Umbilical cord (tissue), 2 donors: Measurements from ENCODE around the gene LRRC47. TPM values are rescaled to one million over a fixed set of nuclear protein-coding genes. Genes with fewer than 3 reads are reported as not detected.
"Not testable (repeated sequence)": the region's sequence is repeated elsewhere in the genome, so short reads cannot be mapped to it uniquely, and the experiment has no call there.

Experiments
- DNase-seq: peaks from one replicate; pipeline ENCODE4 v3.0.0-alpha.2; 2015; ENCODE audit warnings: low spot score
- total RNA-seq: library from RNA; depleted of rRNA; stranded (reverse); fragments of >200 nt; gene quantifications from one replicate; pipeline ENCODE4 v1.2.3, GENCODE V29; 2014; ENCODE audit warnings: low replicate concordance; ENCODE audit not compliant: insufficient read depth

Gene LRRC47
- total RNA-seq, 1 donor from 2014 or later = 18.5 TPM

DNA sequence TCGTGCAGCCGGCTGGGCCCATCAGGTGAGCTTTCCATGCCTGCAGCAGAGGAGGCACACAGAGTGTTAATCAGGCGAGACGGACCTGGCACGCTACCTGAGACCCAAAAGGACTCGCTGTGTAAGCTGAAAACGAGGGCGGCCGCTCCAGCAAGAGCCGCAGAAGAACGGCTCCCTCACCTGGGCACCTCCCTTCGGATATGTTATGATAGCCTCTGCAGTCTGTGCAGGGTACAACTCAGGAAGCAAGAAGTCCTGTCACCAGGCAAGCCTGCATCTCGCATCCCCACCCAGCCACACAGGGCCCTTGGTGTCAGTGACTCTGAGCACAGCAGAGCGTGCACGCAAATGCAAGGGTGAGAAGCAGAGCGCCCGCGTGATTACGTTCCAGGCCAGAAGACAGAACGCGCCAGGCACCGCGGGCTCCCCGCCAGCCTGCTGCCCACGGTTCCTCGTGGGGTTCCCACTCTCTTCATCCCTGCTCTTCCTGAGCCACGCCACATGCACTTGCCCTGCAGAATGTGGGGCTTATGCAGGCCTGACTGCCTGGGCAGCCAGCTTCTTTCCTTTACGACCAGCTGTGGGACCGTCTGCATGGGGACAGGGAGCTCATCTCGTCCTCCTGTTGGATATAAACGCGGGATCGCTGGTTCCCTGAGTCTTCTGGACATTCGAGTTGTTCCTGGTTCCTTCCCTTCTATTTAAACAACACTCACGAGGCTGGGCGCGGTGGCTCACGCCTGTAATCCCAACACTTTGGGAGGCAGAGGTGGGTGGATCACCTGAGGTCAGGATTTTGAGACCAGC lies 20.2 kb upstream of the LRRC47 start:
- no peak for DNase-seq

GRCh38 chr1:3814771-3815561 lies 18.7 kb upstream of the LRRC47 start:
- DNase-seq = no peak

DNA sequence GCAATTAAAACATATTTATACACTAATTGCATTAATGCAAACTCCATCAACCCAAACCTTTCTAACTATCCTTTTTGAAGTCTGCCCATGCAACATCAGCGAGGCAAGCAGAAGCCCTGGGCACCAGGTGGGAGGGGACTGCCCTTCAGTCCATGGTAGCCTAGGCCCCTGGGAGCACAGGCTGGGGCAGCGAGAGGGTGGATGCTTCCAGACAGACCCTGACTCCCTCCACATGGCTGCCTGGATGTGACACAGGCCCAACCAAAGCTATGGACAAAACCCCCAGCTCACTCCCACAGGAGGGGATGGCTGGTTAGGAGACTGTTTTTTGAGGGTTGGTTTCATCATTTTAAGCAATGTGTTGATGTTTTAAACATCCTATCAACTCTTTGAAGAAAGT lies 17.8 kb upstream of the LRRC47 start:
- no peak for DNase-seq

DNA sequence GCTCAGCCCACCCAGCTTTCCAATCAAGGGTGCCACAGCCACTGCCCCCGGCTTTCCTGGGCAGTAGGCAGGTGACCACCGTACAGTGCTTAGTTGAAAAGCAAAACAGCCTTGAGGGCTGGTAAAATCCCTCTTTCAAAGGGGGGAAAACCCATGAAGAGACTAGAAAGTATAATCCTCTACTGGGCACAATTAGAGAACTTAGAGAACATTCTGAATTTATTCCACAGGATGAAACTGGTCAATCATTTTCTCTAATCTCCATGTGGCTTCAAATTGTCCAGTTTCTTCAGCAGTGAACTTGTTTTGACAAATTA lies 15.3 kb upstream of the LRRC47 start:
- no peak for DNase-seq

DNA sequence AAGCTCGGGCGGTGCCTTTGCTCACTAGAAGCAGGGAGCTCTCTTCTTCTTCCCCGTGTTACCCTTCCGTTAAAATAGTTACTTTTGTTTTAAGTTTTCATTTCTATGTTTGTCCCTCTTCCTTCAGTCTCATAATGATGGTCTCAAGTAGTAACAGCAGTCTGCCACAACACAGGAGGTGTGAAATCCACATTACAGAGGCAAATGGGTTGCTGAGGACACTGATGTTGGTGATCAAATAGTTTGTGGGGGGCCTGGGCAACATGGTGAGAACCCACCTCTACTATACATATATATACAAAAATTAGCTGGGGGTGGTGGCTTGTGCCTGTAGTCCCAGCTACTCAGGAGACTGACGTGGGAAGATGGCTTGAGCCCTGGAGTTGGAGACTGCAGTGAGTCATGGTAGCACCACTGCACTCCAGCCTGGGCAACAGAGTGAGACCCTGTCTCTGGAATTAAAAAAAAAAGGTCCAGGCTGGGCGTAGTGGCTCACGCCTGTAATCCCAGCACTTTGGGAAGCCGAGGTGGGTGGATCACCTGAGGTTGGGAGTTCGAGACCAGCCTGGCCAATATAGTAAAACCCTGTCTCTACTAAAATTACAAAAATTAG lies 14.0 kb upstream of the LRRC47 start:
- not testable (repeated sequence) for DNase-seq

DNA sequence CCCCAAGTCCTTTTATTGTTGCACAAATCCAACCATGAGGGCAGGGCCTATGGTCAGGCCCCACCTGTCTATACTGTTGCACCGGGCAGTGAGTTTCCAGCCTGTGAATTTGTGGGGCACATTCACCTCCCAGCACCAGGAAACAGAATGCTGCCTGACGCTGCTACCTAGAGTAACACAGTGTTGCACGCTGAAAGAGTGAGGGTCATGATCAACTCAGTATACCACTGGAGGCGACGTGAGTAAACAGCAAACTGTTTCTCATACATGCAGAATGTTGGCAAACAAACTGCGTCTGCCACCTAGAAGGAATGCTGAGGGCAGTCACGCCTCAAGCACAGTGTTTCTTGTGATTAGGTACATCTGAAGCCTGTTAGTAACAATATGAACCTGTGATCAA lies 13.4 kb upstream of the LRRC47 start:
- no peak for DNase-seq

- no peak for DNase-seq
Measured at GRCh38 chr1:3807769-3808168, 11.5 kb upstream of the LRRC47 start.

GRCh38 chr1:3805038-3805437 lies 8.7 kb upstream of the LRRC47 start:
- DNase-seq = no peak

DNA sequence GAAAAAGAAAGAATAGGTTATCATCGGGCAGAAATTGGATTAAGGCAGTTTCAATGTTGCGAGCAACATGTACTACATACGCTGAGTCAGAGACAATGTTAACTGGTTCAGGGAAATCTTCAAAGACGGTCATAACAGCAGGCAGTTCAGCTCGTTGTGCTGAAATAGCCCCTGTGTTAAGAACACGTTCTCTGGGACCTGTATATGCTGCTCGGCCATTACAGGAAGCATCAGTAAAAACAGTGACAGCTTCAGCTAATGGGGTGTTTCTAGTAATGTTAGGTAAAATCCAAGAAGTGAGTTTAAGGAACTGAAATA lies 8.3 kb upstream of the LRRC47 start:
- not testable (repeated sequence) for DNase-seq

DNA sequence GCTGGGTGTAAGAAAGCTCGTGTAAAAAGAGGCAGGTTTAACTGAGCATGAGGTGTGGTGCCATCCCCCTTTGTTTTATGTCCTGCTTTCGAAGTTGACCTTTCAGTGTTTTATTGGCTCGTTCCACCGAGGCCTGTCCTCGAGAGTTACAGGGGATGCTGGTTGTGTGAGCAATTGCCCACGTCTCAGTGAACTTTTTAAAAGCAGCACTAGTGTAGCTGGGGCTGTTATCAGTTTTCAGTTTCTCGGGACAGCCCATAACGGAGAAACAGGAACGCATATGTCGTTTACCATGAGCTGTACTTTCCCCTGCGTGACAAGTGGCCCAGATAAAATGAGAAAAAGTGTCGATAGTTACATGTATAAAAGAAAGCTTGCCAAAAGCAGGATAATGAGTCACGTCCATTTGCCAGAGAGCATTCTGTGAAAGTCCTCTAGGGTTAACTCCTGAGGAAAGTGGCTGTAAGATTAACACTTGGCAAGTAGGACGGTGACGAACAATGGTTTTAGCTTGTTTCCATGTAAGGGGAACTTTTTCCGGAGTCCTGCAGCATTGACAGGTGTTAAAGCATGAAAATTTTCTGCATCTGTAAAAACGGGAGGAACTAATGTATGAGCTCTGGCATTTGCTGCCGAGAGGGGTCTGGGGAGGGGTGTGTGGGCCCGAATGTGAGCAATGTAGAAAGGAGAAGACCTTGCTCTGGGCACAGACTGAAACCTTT lies 7.8 kb upstream of the LRRC47 start:
- DNase-seq = no peak

DNA sequence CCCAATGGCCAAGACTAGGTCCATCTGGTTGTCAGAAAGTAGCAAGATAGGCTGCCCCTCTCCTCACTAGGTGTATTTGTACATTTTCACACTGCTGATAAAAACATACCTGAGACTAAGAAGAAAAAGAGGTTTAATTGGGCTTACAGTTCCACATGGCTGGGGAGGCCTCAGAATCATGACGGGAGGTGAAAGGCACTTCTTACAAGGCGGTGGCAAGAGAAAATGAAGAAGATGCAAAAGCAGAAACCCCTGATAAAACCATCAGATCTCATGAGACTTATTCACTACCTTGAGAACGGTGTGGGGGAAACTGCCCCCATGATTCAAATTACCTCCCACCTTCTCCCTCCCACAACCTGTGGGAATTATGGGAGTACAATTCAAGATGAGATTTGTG lies 4.5 kb upstream of the LRRC47 start:
- DNase-seq = not testable (repeated sequence)

DNA sequence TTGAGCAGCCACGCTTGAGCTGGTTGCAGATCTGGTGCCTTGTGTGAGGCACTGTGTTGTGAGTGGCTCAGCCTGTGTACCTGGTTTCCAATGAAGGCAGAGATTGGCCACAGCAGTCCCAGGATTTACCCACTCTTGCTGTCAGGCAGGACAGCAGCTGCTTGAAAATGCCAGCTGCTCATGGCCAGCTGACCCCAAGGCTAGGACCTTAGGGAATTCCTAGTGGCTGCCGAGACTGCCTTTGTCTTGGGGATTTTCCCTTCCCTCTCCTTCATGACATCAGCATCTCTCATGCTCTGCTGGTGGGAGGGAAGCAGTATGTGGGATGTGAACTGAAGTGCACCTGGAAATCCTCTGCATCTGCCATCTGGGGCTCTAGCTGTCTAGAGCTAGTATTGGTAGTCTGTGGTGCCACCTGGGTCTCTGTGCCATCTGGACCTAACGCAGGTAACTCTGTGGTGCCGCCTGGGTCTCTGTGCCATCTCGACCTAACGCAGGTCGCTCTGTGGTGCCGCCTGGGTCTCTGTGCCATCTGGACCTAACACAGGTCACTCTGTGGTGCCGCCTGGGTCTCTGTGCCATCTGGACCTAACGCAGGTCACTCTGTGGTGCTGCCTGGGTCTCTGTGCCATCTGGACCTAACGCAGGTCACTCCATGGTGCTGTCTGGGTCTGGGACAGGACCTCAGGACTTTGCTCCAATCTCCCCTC lies 3.8 kb upstream of the LRRC47 start:
- no peak for DNase-seq

GRCh38 chr1:3795453-3796214 lies 664 bp downstream of the LRRC47 start:
- DNase-seq = no peak

GRCh38 chr1:3790952-3791351 lies 5.3 kb downstream of the LRRC47 start:
- no peak for DNase-seq

DNA sequence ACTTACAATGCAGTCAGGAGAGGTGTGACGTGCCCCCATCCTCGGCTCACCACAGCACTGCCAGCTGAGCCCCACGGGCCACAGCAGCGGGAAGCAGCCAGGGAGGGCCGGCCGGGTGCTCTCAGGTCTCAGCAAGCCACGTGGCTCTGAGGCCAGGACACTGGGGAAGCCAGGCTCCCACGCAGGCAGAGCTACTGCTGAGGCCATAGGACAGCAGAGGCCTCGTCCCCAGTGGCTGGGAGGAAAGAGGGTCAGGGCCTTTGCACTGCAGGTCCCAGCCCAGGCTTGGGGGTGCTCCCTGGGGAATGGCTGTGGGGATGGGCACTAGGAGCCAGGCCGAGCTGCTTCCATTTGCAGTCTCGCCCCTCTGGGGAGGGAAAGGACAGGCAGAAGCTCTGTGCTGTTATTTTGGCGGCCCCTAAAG lies 5.8 kb downstream of the LRRC47 start:
- DNase-seq = no peak

DNA sequence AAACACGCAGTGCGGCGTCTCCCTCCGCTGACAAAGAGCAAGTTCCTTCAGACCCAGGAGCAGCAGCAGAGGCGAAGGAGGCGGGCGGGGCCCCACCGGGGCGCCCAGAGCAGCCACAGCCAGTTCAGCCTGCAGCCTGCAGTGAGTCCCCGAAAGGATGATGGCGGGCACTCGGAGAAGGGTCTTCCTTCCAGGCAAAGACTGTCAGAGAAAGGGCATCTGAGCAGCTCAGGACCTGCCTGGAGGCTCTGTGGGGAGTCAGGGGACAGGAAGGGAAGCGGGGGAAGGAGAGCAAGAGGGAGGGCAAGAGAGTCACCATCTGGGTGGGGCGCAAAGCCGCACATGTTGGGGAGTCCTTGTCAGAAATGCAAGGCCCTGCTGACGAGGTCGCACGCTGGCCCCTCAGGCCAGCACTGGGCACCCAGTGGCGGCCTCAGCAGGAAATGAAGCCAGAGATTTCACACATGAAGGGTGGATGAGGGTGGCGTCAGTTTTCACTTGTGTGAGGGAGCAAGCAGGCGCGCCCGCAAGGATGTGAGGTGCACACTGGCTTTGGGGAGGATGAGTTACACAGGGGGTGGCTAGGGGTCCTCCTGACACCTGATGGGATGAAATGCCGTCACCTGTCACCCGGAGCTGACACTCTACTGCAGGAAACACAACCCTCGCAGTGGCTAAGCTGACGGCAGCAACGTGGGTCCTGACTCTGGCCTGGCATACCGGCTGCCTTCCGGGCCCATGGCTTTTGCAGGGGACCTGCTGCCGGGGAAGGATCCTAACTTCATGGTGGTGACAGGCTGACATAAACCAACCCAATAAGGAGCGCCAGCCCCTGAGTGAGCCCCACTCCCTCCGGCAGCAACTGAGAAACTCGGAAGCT lies 6.6 kb downstream of the LRRC47 start:
- no peak for DNase-seq

DNA sequence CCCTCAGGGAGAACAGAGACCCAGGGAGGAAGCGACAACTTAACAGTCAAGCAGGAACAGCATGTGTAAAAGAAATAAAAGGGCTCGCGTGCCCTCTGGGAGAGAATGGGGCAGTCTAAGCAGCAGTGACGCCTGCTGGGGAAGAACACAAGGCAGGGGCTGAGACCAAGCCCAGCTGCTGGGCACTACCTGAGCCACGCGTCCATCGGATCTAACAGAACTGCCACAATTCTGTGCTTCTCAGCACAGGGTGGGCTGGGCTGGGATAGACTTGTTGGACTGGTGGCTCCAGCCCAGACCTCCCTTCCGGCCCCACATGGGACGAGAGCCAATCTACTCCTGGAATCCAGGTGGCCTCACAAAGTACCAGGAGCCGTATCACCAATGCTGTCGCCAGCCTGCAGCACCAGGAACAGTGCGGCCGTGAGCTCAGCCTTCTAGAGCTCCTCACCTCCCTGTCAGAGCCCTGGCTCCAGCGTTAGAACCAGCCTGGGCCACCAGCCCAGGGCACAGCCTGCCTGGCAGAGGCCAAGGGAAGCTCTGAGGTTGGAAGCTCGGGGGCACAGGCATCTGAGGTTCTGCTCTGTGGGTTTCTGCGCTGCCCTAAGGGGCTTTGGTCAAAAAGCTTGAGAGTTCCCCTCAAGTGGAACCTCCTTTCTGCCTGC lies 7.4 kb downstream of the LRRC47 start:
- DNase-seq = no peak

DNA sequence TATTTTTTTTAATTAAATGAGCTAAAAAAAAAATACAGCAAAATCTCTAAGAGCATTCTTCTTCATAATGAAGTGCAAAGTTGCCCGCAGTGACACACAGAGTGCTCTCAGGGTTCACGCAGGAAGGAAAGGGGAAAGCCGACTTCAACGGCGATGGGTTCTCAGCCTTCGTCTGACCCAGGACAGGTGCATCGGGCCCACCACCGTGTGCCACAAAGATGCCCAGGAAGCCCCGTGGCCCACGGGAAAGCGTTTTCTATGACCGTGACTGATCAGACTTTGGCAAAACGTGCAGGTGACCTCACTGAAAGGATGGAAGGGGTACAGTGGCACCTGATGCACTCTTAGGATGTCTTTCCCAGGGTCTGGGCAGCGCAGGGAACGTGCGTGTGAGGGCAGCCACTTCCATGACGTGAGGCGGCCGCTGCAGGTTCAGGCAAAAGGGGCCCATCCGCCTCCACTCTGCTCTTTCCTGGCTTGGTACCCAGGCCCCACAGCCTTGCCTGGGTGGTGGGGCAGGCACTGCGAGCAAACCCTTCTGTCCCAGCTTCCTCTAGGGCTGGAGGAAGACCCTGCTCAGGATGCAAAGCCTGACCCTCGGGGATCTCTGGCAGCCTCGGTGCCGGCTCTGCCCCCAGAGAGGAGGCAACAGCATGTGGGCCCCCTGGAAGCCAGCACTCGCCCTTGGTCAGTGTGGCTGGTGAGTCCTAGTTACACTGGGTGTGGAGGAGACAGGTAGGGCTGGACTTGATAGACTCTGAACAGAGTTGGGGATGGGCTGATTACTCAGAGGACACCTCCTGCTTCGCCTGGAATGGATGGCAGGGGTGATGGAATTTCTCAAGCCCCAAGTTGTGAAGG lies 8.3 kb downstream of the LRRC47 start:
- DNase-seq = no peak
